Gastroesophageal sphincter (tissue), 3 donors: ENCODE data around the gene DDT.
A peak's percentile ranks its signal among the peaks of the same experiment; 100 is the strongest.
"Not testable (repeated sequence)": the region's sequence is repeated elsewhere in the genome, so short reads cannot be mapped to it uniquely, and the experiment has no call there.

Experiments
- EP300 ChIP-seq: sonication (generic); formaldehyde crosslinking; IDR thresholded peaks from one replicate; pipeline ENCODE4 v1.6.1; 2017; ENCODE audit warnings: antibody characterized with exemption, mild to moderate bottlenecking
- POLR2A ChIP-seq, 2 donors: fragments of 450-650 bp; IDR thresholded peaks; one replicate each; pipeline ENCODE4 v1.6.1; 2017; ENCODE audit warnings: antibody characterized with exemption in 2 of 2, mild to moderate bottlenecking in 2 of 2, moderate library complexity in 1 of 2
- POLR2AphosphoS5 ChIP-seq: sonication (generic); formaldehyde crosslinking; IDR thresholded peaks from one replicate; pipeline ENCODE4 v1.6.1; 2017; ENCODE audit warnings: antibody characterized with exemption
- TF ChIP-seq, protein P1 (sequence below), 4 experiments: fragments of 200-600 bp in 2 of 4; fragments of 450-650 bp in 2 of 4; sonication (generic) in 1 of 4; IDR thresholded peaks; one replicate each; pipeline ENCODE4 v1.5.1; 2017 to 2019; ENCODE audit warnings: antibody characterized with exemption in 4 of 4, mild to moderate bottlenecking in 2 of 4, moderate library complexity in 2 of 4

DNA sequence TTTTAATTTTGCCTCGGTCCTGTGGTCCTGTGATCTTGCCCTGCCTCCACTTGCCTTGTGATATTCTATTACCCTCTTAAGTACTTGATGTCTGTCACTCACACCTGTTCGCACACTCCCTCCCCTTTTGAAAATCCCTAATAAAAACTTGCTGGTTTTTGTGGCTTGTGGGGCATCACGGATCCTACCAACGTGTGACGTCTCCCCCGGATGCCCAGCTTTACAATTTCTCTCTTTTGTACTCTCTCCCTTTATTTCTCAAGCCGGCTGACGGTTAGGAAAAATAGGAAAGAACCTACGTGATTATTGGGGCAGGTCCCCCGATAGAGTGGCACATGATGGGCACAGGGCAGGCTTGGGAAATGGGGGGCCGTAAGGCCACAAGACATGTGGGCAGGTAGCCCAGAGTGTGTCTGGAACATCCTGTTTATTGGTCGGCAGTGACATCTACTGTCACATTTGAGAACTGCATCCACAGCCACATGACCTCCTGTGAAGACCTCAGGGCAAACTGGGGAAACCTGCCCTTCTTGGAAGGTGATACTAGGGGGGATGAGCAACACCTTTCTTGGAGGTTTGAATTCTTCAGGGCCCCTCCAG is 17.8 kb downstream of the DDT start:
- TF ChIP-seq, protein P1, sequence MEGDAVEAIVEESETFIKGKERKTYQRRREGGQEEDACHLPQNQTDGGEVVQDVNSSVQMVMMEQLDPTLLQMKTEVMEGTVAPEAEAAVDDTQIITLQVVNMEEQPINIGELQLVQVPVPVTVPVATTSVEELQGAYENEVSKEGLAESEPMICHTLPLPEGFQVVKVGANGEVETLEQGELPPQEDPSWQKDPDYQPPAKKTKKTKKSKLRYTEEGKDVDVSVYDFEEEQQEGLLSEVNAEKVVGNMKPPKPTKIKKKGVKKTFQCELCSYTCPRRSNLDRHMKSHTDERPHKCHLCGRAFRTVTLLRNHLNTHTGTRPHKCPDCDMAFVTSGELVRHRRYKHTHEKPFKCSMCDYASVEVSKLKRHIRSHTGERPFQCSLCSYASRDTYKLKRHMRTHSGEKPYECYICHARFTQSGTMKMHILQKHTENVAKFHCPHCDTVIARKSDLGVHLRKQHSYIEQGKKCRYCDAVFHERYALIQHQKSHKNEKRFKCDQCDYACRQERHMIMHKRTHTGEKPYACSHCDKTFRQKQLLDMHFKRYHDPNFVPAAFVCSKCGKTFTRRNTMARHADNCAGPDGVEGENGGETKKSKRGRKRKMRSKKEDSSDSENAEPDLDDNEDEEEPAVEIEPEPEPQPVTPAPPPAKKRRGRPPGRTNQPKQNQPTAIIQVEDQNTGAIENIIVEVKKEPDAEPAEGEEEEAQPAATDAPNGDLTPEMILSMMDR (IDR thresholded peaks at IDR 0.05): peak; percentile 57 to 95 (median 86)
- peak; percentile 70 for TF ChIP-seq POLR2AphosphoS5
- not testable (repeated sequence) for TF ChIP-seq POLR2A (IDR thresholded peaks at IDR 0.05); EP300
